Chondrocyte (in vitro differentiated cells): ENCODE data around the gene CLCF1. TPM values are rescaled to one million over a fixed set of nuclear protein-coding genes. Genes with fewer than 3 reads are reported as not detected.

Experiments
- DNase-seq: peaks from one replicate; pipeline ENCODE4 v3.0.0; 2021; ENCODE audit warnings: mixed read lengths, low spot score
- H3K27ac Mint-ChIP-seq: one replicate; pipeline ENCODE4 v1.8.0; 2021; ENCODE audit warnings: mild to moderate bottlenecking, moderate library complexity, mixed read lengths; ENCODE audit not compliant: unreplicated experiment
- H3K27me3 Mint-ChIP-seq: 2 replicates; pipeline ENCODE4 v1.8.0; 2021; ENCODE audit warnings: low read depth, mixed read lengths
- H3K36me3 Mint-ChIP-seq: 2 replicates; pipeline ENCODE4 v1.8.0; 2021; ENCODE audit warnings: low read depth, mixed read lengths
- H3K4me1 Mint-ChIP-seq: 2 replicates; pipeline ENCODE4 v1.8.0; 2021; ENCODE audit warnings: low read depth, mild to moderate bottlenecking, mixed read lengths
- H3K4me3 Mint-ChIP-seq: one replicate; pipeline ENCODE4 v1.8.0; 2021; ENCODE audit warnings: mild to moderate bottlenecking, moderate library complexity, mixed read lengths; ENCODE audit not compliant: unreplicated experiment
- H3K9me3 Mint-ChIP-seq: 2 replicates; pipeline ENCODE4 v1.8.0; 2021; ENCODE audit warnings: low read depth, mixed read lengths
- total RNA-seq: library from RNA; stranded (reverse); gene quantifications from 3 replicates; pipeline ENCODE4 v1.2.1, GENCODE V29; 2021
- TF ChIP-seq, protein P1 (sequence below): fragments of 200-600 bp; sonication (generic); IDR thresholded peaks from 2 replicates; pipeline ENCODE4 v1.5.0; 2021; ENCODE audit warnings: antibody characterized with exemption, mild to moderate bottlenecking, moderate library complexity

Gene CLCF1
- total RNA-seq, 1 donor from 2014 or later, result 4.9 TPM

DNA sequence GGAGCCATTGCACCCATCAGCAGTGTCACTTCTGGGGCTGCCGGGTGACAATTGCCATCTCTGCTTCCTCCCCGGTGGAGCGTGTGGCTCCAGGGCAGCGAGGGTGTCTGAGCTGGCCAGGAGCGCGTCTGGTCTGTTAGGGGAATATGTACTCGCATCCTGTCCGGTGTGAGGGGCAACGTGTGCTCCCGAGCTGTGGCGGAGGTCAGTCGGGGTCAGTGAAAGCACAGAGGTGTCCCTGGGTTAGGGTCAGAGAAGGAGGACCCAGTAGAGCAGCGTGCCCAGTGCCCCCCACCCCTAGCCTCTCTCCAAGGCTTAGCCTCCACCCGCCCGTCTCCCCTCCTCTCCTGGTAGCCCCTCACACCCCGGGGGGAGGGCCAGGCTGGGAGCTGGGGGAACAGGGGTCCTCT lies 1.5 kb downstream of the CLCF1 start:
- Mint-ChIP-seq H3K4me3 (peak overlapping the region; percentile 71), H3K36me3 (no peaks in the 10 kb centered on the region), H3K27ac (peak overlapping the region; percentile 59), H3K4me1 (peaks cover 52% of the 10 kb centered on the region), H3K9me3 (no peaks in the 10 kb centered on the region), H3K27me3 (no peaks in the 10 kb centered on the region)
- TF ChIP-seq, protein P1, sequence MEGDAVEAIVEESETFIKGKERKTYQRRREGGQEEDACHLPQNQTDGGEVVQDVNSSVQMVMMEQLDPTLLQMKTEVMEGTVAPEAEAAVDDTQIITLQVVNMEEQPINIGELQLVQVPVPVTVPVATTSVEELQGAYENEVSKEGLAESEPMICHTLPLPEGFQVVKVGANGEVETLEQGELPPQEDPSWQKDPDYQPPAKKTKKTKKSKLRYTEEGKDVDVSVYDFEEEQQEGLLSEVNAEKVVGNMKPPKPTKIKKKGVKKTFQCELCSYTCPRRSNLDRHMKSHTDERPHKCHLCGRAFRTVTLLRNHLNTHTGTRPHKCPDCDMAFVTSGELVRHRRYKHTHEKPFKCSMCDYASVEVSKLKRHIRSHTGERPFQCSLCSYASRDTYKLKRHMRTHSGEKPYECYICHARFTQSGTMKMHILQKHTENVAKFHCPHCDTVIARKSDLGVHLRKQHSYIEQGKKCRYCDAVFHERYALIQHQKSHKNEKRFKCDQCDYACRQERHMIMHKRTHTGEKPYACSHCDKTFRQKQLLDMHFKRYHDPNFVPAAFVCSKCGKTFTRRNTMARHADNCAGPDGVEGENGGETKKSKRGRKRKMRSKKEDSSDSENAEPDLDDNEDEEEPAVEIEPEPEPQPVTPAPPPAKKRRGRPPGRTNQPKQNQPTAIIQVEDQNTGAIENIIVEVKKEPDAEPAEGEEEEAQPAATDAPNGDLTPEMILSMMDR, result no peak
- no peak for DNase-seq

DNA sequence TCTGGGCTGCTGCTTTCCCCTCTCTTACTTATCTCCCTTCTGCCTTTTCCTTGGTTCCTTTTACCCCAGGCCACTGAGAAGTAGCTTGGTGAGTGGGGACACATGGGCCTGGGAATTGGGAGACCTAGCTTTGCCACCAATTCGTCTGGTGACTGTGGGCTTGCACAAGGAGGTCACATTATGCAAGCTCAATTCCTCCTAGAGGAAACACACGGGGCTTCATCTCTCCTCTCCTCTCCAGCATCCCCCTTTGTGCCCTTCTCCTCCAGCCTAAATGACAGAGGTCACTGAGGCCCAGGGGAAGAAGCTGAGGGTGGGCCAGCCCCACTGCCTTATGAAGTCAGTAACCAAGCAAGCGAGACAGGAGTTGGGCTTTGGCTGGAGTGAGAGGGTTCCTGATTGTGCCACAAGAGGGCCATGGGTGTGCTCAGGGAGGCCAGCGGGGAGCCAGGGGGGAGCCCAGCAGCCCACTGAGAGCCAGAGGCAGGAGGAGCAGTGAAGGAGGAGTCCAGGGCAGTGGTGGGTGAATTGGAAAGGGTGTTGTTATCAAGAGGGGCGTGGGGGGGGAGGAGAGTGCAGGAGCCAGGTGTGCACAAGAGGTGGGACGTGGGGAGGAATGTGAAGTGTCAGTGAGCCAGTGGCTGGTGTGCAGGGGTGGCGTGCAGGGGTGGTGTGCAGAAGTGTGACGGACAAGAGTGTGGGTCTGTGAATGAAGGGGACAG lies 2.0 kb downstream of the CLCF1 start:
- TF ChIP-seq, protein P1, result peak; percentile 73
- H3K4me1 Mint-ChIP-seq, result peaks cover 57% of the 10 kb centered on the region
- no peaks in the 10 kb centered on the region for H3K9me3 Mint-ChIP-seq
- H3K27ac Mint-ChIP-seq, result peak overlapping the region; percentile 74
- H3K4me3 Mint-ChIP-seq, result peak overlapping the region; percentile 71
- DNase-seq, result no peak
- no peaks in the 10 kb centered on the region for H3K27me3 Mint-ChIP-seq
- H3K36me3 Mint-ChIP-seq, result no peaks in the 10 kb centered on the region

DNA sequence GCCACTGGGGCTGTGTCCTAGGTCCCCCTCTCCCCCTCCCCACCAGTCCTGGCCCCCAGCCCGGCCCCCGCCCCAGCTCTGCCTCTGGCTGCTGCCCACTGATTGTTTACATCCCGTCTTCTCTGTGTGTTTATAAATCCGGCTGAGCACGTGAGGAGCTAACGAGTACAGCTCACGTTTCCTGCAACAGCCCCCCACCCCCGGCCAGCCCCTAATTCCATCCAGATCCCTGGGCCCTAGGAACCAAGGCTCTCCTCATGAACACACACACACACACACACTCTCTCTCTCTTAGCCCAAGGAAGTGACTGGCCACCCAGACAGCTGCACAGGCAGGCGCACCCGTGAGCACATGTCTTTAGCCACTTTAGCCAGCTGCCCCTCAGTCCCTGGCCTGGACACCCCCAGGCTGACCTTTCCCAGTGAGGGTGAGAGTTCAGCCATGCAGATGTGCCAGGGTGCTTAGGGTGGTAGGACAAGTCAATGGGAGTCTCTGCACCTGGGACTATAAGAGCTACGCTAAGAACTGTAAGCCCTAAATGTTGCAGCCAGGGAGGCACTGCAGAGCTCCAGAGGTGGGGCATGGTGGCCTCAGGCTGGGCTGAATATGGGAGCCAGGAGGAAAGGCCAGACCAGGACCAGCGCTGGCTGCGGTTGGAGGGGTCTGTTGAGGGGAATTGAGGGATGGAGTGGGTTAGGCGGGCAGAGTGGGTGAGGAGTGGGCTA lies 2.9 kb downstream of the CLCF1 start:
- no peaks in the 10 kb centered on the region for H3K27me3 Mint-ChIP-seq
- DNase-seq, result no peak
- peaks cover 61% of the 10 kb centered on the region for H3K4me1 Mint-ChIP-seq
- no peak overlapping the region for H3K4me3 Mint-ChIP-seq
- H3K9me3 Mint-ChIP-seq, result no peaks in the 10 kb centered on the region
- H3K36me3 Mint-ChIP-seq, result peaks cover 5% of the 10 kb centered on the region
- peak overlapping the region; percentile 39 for H3K27ac Mint-ChIP-seq
- TF ChIP-seq, protein P1, result no peak

DNA sequence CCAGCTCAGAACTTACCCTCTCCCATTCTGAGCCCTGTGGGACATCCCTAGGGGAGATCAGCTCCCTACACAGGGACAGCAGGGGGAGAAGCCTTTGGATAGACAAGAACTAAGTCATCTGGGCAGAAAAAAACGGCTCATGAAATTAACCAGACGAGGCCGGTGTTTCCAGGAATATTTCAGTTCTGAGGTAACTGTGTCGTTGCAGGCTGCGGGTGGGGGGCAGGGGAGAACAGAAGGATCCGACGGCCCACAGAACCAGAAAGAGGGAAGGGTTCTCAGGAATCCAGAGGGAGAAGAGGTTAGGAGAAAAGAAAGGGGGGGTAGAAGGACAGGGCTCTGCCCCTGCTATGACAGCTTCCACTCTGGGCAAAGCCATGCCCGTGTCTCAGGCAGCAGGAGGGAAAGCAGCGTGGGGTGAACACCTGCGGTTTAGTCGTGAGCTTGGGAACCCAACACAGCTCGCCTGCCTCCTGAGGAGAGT lies 3.6 kb downstream of the CLCF1 start:
- no peak overlapping the region for H3K4me3 Mint-ChIP-seq
- peaks cover 7% of the 10 kb centered on the region for H3K36me3 Mint-ChIP-seq
- TF ChIP-seq, protein P1, result no peak
- H3K27ac Mint-ChIP-seq, result peak overlapping the region; percentile 85
- no peak for DNase-seq
- no peaks in the 10 kb centered on the region for H3K27me3 Mint-ChIP-seq
- no peaks in the 10 kb centered on the region for H3K9me3 Mint-ChIP-seq
- peaks cover 57% of the 10 kb centered on the region for H3K4me1 Mint-ChIP-seq

DNA sequence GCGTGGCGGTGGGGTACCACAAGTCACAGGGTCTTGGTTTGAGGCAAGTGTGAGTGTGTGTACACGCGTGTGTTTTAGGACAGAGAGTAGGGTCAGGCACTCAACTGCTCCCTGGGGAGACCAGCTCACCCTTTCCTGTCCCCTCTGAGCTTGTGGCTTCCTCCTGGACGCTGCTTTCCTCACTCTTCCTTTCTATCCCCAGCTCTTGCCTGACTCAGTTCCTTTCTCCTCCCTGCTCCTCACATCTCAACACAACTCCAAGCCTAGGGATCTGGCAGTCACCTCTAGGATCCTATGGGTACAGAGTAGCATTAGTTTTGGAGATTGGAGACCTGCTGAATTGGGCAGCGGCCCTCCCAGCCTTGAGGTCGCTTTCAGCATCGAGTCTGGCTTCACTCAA lies 4.1 kb downstream of the CLCF1 start:
- no peak for DNase-seq
- H3K4me1 Mint-ChIP-seq, result peaks cover 51% of the 10 kb centered on the region
- no peaks in the 10 kb centered on the region for H3K27me3 Mint-ChIP-seq
- H3K36me3 Mint-ChIP-seq, result peaks cover 10% of the 10 kb centered on the region
- TF ChIP-seq, protein P1, result no peak
- H3K9me3 Mint-ChIP-seq, result no peaks in the 10 kb centered on the region
- H3K4me3 Mint-ChIP-seq, result no peak overlapping the region
- H3K27ac Mint-ChIP-seq, result peak overlapping the region; percentile 85
